ENCODE measurements around the gene CD3D.

- TF ChIP-seq CTCF (conservative IDR thresholded peaks at IDR 0.05 in 1 of 2, IDR thresholded peaks at IDR 0.05 in 1 of 2; ENCODE audit: low read depth in 1 of 2, low read length in 2 of 2) (no peak), EZH2 (IDR thresholded peaks at IDR 0.05; ENCODE audit: low read length, missing control alignments) (no peak)
These were observed 23.2 kb downstream of the CD3D start for GRCh38 chr11:118319337-118319707.

All from fibroblast of lung (primary cell).